Activated CD8-positive, alpha-beta memory T cell treated with anti-CD3 and anti-CD28 coated beads, Interleukin-2, amount 50 U/mL, for 24 hours (primary cell): Measurements from ENCODE around the gene GAB2.
"Not testable (repeated sequence)": the region's sequence is repeated elsewhere in the genome, so short reads cannot be mapped to it uniquely, and the experiment has no call there.

Experiments
- DNase-seq: peaks from one replicate; pipeline ENCODE4 v3.0.0-alpha.2; 2020; ENCODE audit errors: extremely low read depth

The GAB2 gene

DNA sequence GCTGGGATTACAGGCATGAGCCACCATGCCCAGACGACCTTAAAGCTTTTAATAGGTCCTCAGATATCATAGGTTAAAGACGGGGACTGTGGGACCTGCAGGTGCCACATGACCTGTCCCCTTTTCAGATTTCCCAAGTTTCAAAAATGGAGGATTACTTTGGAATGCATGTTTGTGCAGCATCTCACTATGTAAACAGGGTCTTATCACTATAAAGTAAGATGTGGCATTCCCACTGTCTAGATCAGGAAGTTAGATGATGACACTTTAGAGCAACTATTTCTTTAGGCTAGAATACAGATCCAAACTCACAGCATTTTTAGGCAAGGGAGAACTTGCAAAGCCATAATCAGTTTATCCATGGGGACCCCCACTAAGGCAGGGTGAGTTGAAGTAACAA is 136.1 kb downstream of the GAB2 start:
- no peak for DNase-seq

DNA sequence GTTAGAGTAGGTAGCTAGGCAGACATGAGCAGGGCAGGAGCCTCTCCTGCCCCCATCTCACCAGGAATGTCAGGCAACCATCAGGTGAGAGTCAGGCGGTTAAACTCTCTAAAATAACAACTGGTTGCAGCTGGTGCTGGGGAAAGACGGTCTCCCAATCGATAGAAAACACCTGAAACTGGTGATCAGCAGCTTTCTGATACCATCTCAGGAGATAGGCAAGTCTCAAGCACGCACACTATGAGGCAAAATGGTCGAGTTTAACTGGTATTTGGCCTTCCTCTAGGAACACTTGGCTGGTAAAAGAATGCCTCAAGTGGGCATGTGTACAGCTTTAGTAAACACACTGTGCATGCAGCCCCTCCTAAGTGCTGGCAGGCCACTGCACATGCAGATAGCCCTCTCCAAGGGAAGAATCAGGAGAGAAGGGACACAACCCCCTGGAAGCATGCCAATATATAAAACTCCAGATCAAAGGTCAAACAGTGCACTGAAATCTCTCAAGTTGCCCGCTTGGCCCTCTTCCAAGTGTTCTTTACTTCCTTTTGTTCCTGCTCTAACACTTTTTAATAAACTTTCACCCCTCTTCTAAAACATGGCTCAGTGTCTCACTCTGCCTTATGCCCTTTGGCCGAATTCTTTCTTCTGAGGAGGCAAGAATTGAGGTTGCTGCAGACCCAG is 140.2 kb downstream of the GAB2 start:
- no peak for DNase-seq

DNA sequence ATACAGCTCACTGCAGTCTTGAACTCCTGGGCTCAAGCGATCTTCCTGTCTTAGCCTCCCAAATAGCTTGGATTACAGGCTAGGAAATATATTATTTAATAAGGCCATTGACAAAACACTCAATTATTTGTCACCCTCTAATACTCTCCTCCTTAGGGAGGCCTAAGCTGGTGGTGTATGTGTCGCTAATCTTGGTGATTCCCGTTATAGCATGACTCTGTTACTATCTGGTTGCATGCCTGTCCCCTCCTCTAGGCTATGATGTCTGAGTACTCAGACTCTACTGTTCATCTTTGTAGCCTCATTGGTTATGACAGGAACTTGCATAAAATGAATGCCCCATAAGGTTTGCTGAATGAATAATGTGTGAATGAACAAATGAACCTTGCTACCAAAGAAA is 141.3 kb downstream of the GAB2 start:
- DNase-seq: no peak

DNA sequence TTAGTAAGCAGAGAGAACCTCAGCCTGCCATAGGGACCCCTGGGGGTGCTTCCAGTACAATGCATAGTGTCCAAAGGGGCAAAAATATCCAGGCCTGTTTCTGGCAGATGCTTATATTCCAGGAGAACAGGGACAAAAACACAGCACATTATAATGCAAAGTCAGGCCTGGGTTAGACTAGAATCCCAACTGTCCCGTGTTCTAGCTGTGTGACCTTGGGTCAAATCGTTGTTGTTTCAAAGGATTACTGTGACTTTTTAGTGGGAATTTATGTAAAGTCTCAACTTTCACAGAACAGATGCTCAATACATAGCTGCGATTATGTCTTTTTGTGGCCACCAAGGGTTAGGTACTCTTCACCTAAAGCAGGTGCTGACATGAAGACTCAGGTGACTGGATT is 142.9 kb downstream of the GAB2 start:
- no peak for DNase-seq

DNA sequence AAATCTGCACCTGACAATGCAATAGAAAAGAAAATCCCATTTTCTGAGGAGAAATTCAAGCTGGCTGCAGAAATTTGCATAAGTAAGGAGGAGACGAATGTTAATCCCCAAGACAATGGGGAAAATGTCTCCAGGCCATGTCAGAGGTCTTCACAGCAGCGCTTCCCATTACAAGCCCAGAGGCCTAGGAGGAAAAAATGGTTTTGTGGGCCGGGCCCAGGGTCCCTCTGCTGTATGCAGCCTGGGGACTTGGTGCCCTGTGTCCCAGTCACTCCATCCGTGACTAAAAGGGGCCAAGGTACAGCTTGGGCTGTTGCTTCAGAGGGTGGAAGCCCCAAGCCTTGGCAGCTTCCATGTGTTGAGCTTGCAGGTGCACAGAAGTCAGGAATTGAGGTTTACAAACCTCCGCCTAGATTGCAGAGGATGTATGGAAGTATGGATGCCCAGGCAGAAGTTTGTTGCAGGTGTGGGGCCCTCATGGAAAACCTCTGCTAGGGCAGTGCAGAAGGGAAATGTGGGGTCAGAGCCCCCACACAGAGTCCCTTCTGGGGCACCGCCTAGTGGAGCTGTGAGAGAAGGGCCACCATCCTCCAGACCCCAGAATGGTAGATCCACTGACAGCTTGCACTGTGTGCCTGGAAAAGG is 144.9 kb downstream of the GAB2 start:
- not testable (repeated sequence) for DNase-seq

DNA sequence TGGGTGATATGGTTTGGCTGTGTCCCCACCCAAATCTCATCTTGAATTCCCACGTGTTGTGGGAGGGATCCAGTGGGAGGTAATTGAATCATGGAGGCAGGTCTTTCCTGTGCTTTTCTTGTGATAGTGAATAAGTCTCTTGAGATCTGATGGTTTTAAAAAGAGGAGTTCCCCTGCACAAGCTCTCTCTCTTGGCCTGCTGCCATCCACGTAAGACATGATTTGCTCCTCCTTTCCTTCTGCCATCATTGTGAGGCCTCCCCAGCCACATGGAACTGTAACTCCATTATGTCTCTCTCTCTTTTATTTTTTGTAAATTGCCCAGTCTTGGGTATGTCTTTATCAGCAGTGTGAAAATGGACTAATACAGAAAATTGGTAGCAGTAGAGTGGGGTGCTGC is 145.8 kb downstream of the GAB2 start:
- not testable (repeated sequence) for DNase-seq

DNA sequence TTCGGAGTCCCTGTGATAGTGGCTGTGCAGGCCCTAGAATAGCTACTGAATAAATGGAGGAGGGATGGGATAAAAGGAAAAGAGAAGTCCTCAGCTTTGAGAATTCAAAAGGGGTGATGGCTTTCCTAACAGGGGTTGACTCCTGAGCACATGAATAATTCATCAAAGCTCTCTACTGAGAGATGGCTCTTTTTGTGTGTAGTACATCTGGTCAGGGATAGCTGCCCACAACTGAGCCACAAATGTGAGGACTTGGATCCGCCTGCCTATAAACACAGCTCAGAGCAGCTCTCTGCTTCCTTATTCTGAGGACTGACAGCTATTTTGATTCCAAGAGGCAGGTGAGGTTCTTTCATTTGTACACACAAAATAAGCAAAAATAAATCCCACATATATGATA is 146.6 kb downstream of the GAB2 start:
- DNase-seq: no peak

DNA sequence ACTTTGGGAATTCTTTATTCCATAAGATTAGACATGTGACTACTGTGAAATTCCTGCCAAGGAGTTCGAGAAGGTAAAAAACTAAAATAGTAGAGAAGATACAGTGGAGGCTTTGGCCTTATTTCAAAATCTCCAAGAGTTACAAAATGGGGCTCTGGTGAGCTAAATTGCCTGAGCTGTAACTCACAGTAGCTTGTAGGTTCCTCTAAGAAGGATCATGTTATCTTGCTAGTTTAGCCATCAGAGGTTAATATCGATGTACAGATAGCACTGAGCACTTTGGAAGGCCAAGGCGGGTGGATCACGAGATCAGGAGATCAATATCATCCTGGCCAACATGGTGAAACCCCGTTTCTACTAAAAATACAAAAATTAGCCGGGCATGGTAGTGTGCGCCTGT is 147.8 kb downstream of the GAB2 start:
- no peak for DNase-seq

DNA sequence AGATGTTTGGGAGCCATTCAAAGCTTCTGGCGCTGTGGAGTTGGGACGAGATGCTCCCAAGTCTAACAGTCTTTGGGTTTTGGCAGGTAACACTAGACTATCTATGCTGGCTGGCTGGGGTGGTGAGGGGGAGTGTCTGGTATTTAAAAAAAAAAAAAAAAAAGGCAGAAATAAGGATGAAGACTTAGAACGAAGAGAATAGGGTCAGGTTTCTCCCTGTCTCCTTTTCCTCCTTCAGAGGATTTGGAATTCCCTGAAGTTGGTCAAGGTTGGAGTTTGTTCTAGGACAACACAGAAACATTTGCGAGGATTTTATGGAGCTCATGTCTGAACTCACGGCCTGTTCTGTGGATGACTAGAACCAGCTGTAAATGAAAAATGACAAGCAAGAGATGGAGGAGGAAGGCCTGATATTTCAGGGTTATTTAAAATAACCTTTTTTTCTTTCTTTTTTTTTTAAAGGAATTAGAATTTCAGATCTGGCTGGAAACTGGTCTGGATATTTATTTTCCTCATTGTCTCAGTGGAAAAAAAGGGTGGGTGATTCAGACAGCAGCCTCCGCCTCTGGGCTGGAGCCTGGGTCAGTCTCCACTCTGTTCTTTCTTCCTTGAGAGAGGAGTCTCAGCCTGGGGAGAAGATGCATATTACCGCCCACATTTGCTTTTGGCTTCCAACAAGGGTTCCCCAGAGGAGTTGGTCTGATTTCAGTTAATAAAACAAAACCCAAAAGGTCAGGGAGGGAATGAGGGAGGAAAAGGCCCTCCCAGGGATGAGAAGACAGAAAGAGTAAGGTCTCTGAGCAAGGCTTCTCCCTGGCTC is 148.8 kb downstream of the GAB2 start:
- DNase-seq: no peak

DNA sequence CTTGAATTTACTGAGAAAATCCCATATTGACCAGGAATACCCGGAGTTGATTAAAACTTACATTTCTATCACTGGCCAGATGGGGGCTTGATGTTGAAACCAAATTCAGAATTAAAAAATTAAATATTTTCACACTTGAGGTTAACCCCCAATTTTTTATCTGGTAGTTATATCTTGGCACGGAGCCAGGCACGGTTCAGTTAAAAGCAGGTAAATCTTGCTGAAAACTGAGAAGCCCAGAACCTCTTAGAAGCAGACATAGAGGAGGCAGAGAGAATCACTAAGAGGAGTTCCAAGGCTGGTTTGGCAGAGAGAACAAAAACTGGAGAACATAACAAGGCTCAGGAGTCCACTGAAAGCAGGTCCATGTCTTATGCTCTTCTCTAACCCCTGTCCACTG is 151.2 kb downstream of the GAB2 start:
- DNase-seq: no peak

DNA sequence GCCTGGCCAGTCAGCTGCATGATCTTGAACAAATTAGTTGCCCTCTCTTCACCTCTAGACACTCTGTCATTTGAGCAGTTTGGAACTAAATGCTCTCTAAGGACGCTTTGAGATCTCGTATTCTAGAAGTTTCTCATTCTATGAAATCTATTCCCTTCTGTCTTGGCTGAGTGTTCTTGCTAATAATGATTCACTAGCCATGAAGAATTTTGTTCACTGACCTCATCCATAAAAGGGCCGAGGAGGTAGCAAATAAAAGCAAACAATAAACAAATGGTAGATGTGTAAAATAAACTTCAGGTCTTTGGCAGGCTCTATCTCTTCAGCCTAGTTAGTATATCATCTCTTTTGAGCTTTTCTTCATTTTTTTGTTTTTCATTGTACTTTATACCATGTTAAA is 152.3 kb downstream of the GAB2 start:
- no peak for DNase-seq

DNA sequence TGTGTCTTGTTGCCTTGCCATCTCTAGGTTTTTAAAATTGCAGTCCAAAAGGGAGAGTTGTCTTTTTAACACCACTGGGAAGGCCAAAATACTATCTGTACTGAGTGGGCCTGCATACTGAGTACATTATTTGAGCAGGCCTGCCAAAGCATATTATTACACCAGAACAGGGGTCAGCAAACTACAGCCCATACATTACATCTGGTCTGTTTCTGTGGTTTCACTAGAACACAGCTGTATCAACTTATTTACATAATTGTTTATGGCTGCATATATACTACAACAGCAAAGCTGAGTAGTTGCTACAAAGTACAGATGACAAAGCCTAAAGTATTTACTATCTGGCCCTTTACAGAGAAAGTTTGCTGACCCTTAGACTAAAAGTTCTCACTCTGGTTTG is 154.9 kb downstream of the GAB2 start:
- DNase-seq: no peak

DNA sequence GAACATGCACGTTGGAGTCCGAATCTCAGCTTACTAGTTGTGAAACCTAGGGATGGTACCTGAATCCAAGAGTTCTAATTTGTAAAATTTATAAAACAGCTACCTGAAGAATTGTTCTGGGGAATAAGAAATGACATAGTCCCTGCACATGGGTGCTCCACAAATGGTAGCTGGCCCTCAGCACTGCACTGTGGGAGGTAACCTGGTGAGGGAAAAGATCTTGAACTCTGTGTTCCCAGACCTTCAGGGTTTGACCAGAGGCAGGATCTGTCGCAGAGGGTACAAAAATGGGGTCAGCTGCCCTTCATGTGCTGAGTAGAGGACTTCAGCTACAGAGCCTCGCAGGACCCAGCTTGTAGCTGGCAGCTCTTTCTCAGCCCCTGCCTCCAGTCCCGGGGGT is 155.4 kb downstream of the GAB2 start:
- no peak for DNase-seq

DNA sequence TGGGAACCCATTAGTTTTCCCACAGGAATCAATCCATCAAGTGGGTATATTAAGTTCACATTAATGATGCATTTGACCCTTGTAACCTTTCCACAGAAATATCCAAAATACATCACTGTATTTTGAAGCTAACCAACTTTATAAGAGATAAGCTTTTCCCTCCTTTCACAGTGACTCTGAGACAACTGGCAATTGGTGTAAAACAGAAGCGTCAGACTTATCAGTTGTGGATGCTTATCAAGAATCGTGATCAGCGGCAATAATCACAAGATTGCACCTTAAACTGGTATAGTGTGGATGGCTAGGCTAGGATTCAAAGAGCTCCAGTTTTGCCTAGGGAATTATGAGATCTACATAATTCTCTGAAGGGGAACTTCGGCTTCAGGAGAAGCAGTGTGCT is 155.8 kb downstream of the GAB2 start:
- DNase-seq: no peak

DNA sequence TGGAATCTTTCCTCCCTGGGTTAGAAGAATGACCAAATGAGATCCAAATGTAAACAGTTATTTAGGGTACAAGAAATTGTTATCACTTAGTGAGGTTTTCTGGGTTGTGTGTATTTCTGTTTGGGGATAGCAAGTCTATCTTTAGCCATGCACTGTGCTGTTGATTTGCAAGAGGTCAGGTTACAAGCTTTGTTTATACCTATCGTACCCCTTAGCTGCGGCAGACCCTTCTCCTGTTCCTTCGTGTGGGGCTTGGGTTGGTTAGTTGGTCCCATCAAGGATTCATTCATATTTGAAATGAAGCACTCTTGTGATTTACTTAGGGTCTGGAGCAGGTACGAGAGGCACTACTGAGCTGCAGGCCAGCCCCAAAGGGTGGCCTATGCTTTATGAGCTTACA is 156.3 kb downstream of the GAB2 start:
- no peak for DNase-seq

DNA sequence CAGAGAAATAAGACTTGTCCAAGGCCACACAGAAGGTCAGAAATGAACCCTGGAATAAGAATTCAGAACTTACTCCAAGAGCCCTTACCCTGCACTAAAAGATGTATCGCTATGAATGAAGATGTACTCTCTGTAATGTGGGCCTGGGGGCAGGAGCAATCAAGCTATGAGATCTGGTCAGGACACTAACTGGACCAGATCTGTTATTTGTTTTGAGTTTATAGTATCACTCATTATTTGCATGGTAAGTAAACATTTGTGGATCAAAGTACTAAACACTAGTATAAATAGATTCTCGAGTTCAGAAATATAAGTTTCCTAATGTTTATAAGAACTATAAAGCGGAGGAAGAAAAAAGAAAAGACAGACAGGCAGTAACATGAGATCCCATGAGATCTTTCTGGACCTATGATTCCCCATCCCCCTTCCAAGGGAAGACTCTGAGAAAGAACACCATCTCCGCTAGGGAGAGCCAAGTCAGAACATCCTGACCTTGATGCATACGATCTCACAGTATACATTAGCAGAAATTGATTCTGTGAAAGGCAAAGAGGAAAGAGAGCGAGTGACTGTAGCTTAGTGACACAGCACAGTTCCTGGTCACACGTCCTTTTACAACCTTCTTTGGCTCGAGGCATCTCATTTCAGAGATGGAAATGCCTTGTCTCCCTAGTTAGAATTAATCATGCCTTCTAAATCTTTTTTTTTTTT is 157.7 kb downstream of the GAB2 start:
- DNase-seq: no peak

DNA sequence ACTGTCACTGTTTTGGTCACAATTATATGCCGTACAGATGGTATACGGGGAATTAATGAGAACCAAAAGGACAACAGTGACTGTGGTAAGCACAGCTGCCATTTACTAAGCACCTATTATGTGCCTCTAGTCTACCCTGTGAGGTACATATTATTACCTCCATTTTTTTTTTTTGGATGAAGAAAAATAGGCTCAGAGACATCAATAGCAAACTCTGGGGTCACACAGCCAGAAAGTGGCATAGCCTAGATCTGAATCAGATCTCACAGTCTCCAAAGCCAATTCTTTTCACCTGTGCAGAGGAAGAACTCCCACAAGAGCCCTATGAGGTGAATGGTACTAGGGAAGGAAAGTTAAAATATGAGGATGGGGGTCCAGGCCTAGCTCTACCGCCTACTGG is 160.0 kb downstream of the GAB2 start:
- DNase-seq: no peak

DNA sequence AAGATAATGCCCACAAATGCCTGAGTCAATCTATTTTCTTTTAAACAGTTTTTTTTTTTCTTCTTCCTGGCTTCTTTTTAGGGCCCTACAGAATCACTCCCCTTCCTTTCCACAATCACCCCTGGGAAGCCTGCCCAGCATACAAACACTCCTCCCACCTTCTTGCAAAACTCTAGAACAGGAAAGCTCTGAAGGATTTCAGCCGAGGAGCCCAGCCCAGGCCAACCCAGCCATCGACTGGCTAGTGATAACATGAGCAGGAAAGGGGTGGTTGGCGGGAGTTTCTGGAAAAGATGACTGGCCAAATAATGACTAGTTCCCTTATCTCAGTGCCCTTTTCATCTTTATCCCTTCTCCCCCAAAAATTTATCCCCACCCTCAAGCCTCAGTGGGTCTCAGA is 160.7 kb downstream of the GAB2 start:
- DNase-seq: no peak

DNA sequence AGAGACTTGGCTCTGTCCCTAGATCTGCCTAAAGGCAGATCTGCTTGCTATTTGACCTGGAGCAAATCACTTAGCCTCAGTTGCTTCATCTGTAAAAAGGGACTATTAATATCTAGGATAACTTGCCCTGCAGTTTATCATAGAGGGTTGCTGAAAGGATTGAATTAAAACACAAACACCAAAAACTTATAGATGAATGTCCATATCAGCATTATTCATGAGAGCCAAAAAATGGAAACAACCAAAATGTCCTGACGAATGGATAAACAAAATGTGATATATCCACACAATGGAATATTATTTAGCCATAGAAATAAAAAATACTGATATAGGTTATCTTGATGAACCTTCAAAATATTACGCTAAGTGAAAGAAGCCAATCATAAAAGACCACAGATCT is 161.7 kb downstream of the GAB2 start:
- DNase-seq: no peak

DNA sequence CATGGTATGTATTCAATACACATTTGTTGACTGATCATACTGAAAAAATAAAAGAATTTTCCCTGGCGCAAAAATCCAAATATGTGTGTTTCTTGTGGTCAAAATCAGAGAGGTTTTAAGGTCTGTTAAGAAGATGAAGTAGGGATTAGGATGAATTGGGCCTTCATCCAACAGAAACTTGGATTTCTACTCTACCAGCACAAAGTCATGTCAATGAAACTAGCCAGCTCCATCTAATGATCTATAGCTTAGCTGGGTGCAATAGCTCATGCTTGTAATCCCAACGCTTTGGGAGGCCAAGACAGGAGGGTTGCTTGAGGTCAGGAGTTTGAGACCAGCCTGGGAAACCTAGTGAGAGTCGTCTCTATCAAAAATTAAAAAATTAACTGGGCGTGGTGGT is 163.4 kb downstream of the GAB2 start:
- no peak for DNase-seq

DNA sequence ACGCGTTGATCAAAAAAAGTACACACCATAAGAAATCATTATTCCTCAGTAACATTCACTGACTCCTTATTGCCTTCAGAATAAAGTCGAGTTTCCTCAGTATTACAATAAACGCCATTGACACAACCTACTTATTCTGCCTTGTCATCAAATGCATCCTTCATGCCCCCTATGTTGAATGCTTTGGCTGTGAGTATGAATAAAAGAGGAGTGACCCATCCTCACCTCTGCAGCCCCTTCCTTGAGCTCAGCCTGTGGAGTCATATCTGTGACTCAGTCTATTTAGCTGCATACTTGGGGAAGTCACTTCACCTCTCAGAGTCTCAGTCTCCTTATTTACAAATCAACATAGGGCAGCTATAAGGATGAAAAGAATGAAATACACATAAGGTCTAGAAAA is 163.8 kb downstream of the GAB2 start:
- DNase-seq: no peak

DNA sequence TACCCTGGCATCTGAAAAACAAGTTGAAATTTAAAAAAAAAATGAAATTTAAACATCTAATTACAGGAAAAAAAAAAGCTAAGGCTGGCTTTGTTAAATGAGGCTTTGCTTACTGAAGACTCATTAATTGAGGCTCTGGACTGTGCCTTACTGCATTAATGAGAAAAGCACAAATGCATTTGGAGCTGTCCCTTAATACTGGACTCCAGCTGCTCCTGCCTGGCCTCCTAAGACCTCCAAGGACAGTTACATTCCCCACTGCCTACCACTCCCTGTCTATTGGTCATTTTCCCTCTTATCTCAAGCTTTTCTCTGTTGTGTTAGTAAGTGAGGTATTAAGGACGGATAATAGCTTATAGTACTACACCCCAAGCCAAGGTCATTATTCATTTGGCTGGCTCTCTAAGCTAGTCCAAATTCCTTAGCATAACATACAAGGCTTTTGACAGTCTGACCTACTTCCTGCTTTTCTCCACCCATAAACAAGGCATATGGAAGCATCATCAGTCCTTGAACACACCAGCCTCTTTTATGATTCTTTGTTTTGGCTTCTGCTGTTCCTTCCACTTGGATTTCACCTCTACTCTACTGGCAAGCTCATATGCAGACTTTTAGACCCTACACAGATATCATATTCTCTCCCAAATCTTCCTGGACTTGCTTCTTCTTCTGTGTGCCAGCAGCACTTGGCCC is 166.4 kb downstream of the GAB2 start:
- DNase-seq: no peak
